ENCODE data around the gene MFSD8.

GRCh38 chr4:127896069-127896468 lies 68.9 kb downstream of the MFSD8 start:
- TF ChIP-seq, protein P1, sequence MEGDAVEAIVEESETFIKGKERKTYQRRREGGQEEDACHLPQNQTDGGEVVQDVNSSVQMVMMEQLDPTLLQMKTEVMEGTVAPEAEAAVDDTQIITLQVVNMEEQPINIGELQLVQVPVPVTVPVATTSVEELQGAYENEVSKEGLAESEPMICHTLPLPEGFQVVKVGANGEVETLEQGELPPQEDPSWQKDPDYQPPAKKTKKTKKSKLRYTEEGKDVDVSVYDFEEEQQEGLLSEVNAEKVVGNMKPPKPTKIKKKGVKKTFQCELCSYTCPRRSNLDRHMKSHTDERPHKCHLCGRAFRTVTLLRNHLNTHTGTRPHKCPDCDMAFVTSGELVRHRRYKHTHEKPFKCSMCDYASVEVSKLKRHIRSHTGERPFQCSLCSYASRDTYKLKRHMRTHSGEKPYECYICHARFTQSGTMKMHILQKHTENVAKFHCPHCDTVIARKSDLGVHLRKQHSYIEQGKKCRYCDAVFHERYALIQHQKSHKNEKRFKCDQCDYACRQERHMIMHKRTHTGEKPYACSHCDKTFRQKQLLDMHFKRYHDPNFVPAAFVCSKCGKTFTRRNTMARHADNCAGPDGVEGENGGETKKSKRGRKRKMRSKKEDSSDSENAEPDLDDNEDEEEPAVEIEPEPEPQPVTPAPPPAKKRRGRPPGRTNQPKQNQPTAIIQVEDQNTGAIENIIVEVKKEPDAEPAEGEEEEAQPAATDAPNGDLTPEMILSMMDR (conservative IDR thresholded peaks at IDR 0.05 in 1 of 2, IDR thresholded peaks at IDR 0.05 in 1 of 2; ENCODE audit: low read depth in 1 of 2, low read length in 2 of 2): no peak
- no peak for TF ChIP-seq EZH2 (IDR thresholded peaks at IDR 0.05; ENCODE audit: low read length, missing control alignments)

Measured in fibroblast of lung (primary cell).